Suprapubic skin (tissue), 4 donors: ENCODE measurements around the gene RAF1.

Source experiments
- EP300 ChIP-seq: sonication (generic); formaldehyde crosslinking; IDR thresholded peaks from one replicate; pipeline ENCODE4 v1.6.1; 2017; ENCODE audit warnings: antibody characterized with exemption
- POLR2AphosphoS5 ChIP-seq, 3 donors: sonication (generic); formaldehyde crosslinking; IDR thresholded peaks; one replicate each; pipeline ENCODE4 v1.6.1; 2017; ENCODE audit warnings: antibody characterized with exemption in 3 of 3
- TF ChIP-seq, protein P1 (sequence below), 2 donors: fragments of 200-600 bp in 1 of 2; fragments of 450-650 bp in 1 of 2; sonication (generic) in 1 of 2; IDR thresholded peaks; one replicate each; pipeline ENCODE4 v1.5.1; 2016 to 2019; ENCODE audit warnings: antibody characterized with exemption in 2 of 2, mild to moderate bottlenecking in 1 of 2, moderate library complexity in 1 of 2

DNA sequence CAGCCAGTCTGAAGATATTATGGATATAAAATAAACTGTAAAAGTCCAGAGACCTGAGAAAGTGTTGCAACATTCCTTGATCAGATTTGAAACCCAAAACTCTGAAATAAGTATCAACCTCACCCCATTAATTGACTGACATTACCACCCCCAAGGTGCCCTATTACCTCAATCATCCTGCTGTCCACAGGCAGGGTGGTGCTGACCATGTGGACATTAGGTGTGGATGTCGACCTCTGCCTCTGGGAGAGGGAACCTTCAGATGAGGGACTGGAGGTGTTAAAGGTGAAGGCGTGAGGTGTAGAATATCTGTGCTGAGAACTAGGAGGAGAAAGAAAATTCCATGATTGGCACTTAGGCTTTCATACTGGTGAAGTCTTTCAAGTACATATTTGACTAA is 59.9 kb downstream of the RAF1 start:
- TF ChIP-seq, protein P1, sequence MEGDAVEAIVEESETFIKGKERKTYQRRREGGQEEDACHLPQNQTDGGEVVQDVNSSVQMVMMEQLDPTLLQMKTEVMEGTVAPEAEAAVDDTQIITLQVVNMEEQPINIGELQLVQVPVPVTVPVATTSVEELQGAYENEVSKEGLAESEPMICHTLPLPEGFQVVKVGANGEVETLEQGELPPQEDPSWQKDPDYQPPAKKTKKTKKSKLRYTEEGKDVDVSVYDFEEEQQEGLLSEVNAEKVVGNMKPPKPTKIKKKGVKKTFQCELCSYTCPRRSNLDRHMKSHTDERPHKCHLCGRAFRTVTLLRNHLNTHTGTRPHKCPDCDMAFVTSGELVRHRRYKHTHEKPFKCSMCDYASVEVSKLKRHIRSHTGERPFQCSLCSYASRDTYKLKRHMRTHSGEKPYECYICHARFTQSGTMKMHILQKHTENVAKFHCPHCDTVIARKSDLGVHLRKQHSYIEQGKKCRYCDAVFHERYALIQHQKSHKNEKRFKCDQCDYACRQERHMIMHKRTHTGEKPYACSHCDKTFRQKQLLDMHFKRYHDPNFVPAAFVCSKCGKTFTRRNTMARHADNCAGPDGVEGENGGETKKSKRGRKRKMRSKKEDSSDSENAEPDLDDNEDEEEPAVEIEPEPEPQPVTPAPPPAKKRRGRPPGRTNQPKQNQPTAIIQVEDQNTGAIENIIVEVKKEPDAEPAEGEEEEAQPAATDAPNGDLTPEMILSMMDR (IDR thresholded peaks at IDR 0.05): no peak
- TF ChIP-seq POLR2AphosphoS5 (IDR thresholded peaks at IDR 0.05) (no peak), EP300 (no peak)
